AG10803 (cell line): ENCODE measurements around the gene MCTP1.

Experiments
- DNase-seq: peaks from one replicate; pipeline ENCODE4 v3.0.0; 2010; ENCODE audit warnings: low read depth
- H3K4me3 ChIP-seq: 2 replicates; pipeline ENCODE4 v1.5.1; 2011; ENCODE audit warnings: mild to moderate bottlenecking, low read length, control low read depth
- CTCF ChIP-seq: conservative IDR thresholded peaks from 2 replicates; pipeline ENCODE4 v1.5.1; 2011; ENCODE audit warnings: mild to moderate bottlenecking, low read length, control low read depth, inconsistent platforms

Gene MCTP1

DNA sequence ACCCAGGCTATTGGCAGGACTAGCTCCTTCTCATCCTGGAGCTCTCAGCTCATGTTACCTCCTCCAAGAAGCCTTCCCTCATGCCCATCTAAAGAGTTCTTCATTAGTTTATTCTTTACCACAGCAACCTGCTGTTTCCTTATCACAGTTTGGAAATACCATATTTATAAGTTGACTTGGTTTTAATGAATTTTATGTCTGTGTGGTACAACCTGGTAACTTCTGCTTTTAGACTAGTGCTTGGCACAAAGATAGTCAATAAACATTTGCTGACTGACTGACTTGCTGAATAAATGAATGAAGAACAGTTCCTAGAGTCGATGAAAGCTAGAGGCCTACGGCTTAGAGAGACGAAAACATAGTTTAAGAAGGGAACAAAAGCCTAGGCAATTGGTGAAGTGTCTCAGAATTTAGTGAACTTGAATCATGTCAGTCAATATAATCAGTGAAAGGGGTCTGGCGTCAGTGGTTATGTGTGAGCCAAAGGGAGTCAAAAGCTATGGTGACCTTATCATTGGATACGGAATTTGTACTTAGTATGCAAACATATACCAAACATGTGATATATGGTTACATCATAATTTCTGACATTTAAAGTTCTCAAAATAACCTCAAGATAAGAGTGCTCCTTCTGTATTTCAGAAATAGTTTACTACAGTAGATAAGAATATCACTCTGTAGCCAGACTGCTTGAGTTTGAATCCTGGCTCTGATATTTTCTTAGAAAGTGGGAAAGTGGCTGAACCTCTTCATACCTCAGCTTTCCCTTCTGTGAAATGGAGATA is 239.5 kb downstream of the MCTP1 start:
- TF ChIP-seq CTCF, result no peak
- DNase-seq, result no peak
- H3K4me3 ChIP-seq, result no peak overlapping the region

DNA sequence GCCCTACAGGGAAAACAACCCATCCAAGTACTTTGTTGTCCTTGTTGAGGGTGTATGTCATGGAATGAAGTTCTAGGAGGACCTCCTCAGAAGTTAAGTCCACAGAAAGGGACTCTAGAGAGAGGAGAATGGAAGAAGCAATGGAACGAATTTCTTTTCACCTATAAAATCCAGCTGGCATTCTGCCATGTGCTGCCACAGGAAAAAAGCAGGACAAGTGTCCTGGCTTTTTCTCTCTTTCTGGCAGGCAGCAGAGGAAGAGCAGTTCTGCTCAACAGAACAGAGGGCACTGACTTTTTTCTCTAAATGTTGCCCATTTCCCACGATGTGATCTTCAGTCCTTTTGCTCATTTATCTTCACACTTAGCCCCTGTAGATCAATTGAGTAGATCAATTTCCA is 240.8 kb downstream of the MCTP1 start:
- no peak overlapping the region for H3K4me3 ChIP-seq
- TF ChIP-seq CTCF, result no peak
- no peak for DNase-seq

DNA sequence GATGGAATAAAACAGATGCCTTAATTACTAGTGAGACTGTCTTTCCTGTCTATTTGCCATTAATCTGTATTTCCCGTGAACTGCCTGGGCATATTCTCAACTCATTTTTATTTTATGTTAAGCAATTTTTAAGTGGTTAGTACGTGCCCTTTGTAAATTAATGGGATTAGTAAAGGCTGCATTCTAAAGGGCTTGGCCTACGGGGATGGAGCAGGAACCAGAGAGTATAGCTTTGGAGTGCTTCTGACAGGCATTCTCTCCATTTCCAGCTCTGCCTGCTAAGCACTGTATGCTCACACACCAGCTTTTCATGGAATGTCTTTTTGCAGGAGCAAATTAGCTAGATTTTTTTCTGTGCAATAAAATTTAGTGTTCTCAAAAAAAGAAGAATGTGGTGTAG is 241.2 kb downstream of the MCTP1 start:
- no peak for DNase-seq
- no peak for TF ChIP-seq CTCF
- H3K4me3 ChIP-seq, result no peak overlapping the region

DNA sequence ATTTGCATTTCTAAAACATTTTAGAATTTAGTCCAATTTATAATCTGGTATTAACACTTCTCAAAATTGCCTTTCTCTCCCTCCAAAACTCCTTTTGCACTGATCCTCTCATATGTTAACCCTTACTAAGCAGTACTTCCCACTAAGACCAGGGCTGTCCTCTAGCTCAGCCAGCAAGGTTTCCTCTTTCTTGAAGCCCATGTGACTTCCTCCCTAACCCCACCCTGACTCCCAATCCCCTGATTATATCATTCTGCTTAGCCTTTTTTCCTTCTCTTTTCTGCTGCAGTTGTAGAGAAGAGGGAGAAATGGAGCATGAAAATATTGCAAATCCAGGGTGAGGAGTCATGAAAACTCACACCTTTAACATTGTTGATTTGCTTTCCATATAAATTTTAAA is 241.7 kb downstream of the MCTP1 start:
- DNase-seq, result no peak
- no peak for TF ChIP-seq CTCF
- H3K4me3 ChIP-seq, result no peak overlapping the region

DNA sequence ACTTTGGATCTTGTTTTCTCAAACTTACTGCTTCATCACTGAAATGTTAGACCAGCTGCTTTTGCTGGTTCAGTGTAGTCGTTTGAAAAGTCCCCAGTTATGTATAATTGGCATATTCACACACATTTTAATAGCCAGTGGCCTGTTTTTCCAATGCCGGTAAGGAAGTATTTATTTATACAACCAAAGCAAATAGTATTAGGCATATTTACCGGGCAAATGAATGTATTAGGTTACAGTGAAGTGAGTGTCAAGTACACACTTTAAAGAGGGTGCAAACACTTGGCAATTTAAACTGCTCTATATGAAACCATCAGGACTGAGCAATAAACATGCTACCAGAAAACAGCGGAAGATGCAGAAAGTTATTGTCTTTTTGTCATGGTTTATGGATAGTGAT is 242.9 kb downstream of the MCTP1 start:
- no peak for DNase-seq

GRCh38 chr5:95035891-95036685 is 248.8 kb downstream of the MCTP1 start:
- no peak for TF ChIP-seq CTCF
- no peak overlapping the region for H3K4me3 ChIP-seq
- DNase-seq, result no peak

More for the DNA sequence above, 242.9 kb downstream of the MCTP1 start:
- H3K4me3 ChIP-seq, result no peak overlapping the region
- no peak for TF ChIP-seq CTCF

- no peak overlapping the region for H3K4me3 ChIP-seq
- DNase-seq, result no peak
- no peak for TF ChIP-seq CTCF
Measured at GRCh38 chr5:95032801-95033200, 252.1 kb downstream of the MCTP1 start.
